A549 (cell line): ENCODE measurements around the gene AGAP5. TPM values are rescaled to one million over a fixed set of nuclear protein-coding genes. Genes with fewer than 3 reads are reported as not detected.

Source experiments
- ATAC-seq, 2 experiments: fragments of 200-7000 bp in 1 of 2; fragments of >200 bp in 1 of 2; cut with Nextera tagmentation in 1 of 2; cut with Tn5 transposase in 1 of 2; 3 replicates each; pipeline versions ENCODE4 v1.8.0 to v1.9.1; 2018 to 2020; ENCODE audit warnings: mild to moderate bottlenecking in 1 of 2, moderate library complexity in 1 of 2
- CTCF ChIA-PET: fragments of 300-600 bp; sonication (Branson Sonifier 250); formaldehyde crosslinking; extraction: SDS; loops from one replicate; lab custom pipeline; 2021; ENCODE audit warnings: antibody characterized with exemption, inconsistent platforms; lab: Yijun Ruan, JAX
- POLR2A ChIA-PET: fragments of 350-600 bp; formaldehyde crosslinking; extraction: SDS; loops from one replicate; lab custom pipeline; 2021; ENCODE audit warnings: antibody characterized with exemption, inconsistent platforms; lab: Yijun Ruan, JAX
- DNase-seq, 2 experiments: peaks; one replicate each; pipeline versions ENCODE4 v3.0.0 to v3.0.0-alpha.2; 2011 to 2016; ENCODE audit warnings: low read depth in 1 of 2, low spot score in 1 of 2
- FAIRE-seq: peaks from 2 replicates; lab custom pipeline; 2011; peaks lifted over from hg19 to GRCh38; lab: Jason Lieb, UNC
- H3K27ac ChIP-seq, 2 experiments: fragments of >200 bp; sonication (Bioruptor Twin); formaldehyde crosslinking; 3 replicates each; pipeline ENCODE4 v1.5.1; 2016 to 2017
- H3K4me1 ChIP-seq: fragments of >200 bp; sonication (Bioruptor Twin); formaldehyde crosslinking; 3 replicates; pipeline ENCODE4 v1.6.1; 2016
- H3K4me2 ChIP-seq: fragments of >200 bp; sonication (Bioruptor Twin); formaldehyde crosslinking; 3 replicates; pipeline ENCODE4 v1.6.1; 2016
- H3K4me3 ChIP-seq: fragments of >200 bp; sonication (Bioruptor Twin); formaldehyde crosslinking; 3 replicates; pipeline ENCODE4 v1.5.1; 2016
- H3K9me3 ChIP-seq: fragments of >200 bp; sonication (Bioruptor Twin); formaldehyde crosslinking; 3 replicates; pipeline ENCODE4 v1.6.1; 2016
- CEBPB ChIP-seq, 2 experiments: fragments of >200 bp in 1 of 2; sonication (Bioruptor Twin) in 1 of 2; formaldehyde crosslinking in 1 of 2; IDR thresholded peaks; 2 replicates each; pipeline ENCODE4 v1.6.1; 2012 to 2016
- CHD2 ChIP-seq: fragments of 150-350 bp; IDR thresholded peaks from 2 replicates; pipeline ENCODE4 v1.6.1; 2014; ENCODE audit warnings: low read length; ENCODE audit not compliant: partially characterized antibody
- E2F6 ChIP-seq: IDR thresholded peaks from 2 replicates; pipeline ENCODE4 v1.6.1; 2012; ENCODE audit warnings: low read depth, borderline replicate concordance
- EP300 ChIP-seq, 2 experiments: fragments of >200 bp; sonication (Bioruptor Twin); formaldehyde crosslinking; IDR thresholded peaks; 2 replicates in 1 of 2; 3 replicates in 1 of 2; pipeline ENCODE4 v1.6.1; 2016 to 2017
- FOSB ChIP-seq: fragments of 250-450 bp; sonication (Bioruptor Pico); IDR thresholded peaks from 2 replicates; pipeline ENCODE4 v1.5.0; 2020; ENCODE audit warnings: mild to moderate bottlenecking, moderate library complexity
- FOSL2 ChIP-seq, 2 experiments: fragments of 450-650 bp in 1 of 2; fragments of >200 bp in 1 of 2; sonication (Bioruptor Twin) in 1 of 2; formaldehyde crosslinking; IDR thresholded peaks; 2 replicates each; pipeline versions ENCODE4 v1.5.0 to v1.6.1; 2016 to 2020; ENCODE audit warnings: mild to moderate bottlenecking in 1 of 2, moderate library complexity in 1 of 2
- GATA3 ChIP-seq: IDR thresholded peaks from 2 replicates; pipeline ENCODE4 v1.6.1; 2012; ENCODE audit warnings: borderline replicate concordance
- HOXB13 ChIP-seq: fragments of 250-450 bp; sonication (Bioruptor Pico); IDR thresholded peaks from 2 replicates; pipeline ENCODE4 v1.5.0; 2020; ENCODE audit warnings: low read depth, mild to moderate bottlenecking, moderate library complexity
- HOXB5 ChIP-seq: fragments of 250-450 bp; sonication (Bioruptor Pico); IDR thresholded peaks from 2 replicates; pipeline ENCODE4 v1.5.0; 2020; ENCODE audit warnings: mild to moderate bottlenecking, moderate library complexity
- JUN ChIP-seq, 2 experiments: fragments of >200 bp; sonication (Bioruptor Twin); formaldehyde crosslinking; IDR thresholded peaks; 2 replicates in 1 of 2; 3 replicates in 1 of 2; pipeline ENCODE4 v1.6.1; 2016 to 2017
- KDM1A ChIP-seq: fragments of 200-600 bp; sonication (generic); IDR thresholded peaks from 2 replicates; pipeline ENCODE4 v1.6.1; 2016; ENCODE audit warnings: low read depth, mild to moderate bottlenecking
- KDM5A ChIP-seq: fragments of 200-600 bp; sonication (generic); IDR thresholded peaks from 2 replicates; pipeline ENCODE4 v1.6.1; 2016; ENCODE audit warnings: antibody characterized with exemption, mild to moderate bottlenecking
- MAX ChIP-seq: IDR thresholded peaks from 2 replicates; pipeline ENCODE4 v1.6.1; 2012
- PHF8 ChIP-seq: fragments of 200-600 bp; sonication (generic); IDR thresholded peaks from 2 replicates; pipeline ENCODE4 v1.6.1; 2016; ENCODE audit warnings: low read depth, mild to moderate bottlenecking, antibody characterized with exemption, moderate library complexity, borderline replicate concordance
- POLR2A ChIP-seq: IDR thresholded peaks from 2 replicates; pipeline ENCODE4 v1.6.1; 2012; ENCODE audit warnings: mild to moderate bottlenecking, low read length
- POLR2AphosphoS2 ChIP-seq: conservative IDR thresholded peaks from 2 replicates; pipeline ENCODE4 v1.6.1; 2012; ENCODE audit warnings: low read length, improper control_type of control experiment, inconsistent platforms
- REST ChIP-seq: fragments of 200-600 bp; sonication (generic); IDR thresholded peaks from 2 replicates; pipeline ENCODE4 v1.6.1; 2016; ENCODE audit warnings: antibody characterized with exemption, mild to moderate bottlenecking, moderate library complexity
- RFX5 ChIP-seq: fragments of 450-650 bp; IDR thresholded peaks from 2 replicates; pipeline ENCODE4 v1.7.1; 2014; ENCODE audit warnings: antibody characterized with exemption, mild to moderate bottlenecking, moderate library complexity
- RNF2 ChIP-seq: fragments of 200-600 bp; sonication (generic); IDR thresholded peaks from 2 replicates; pipeline ENCODE4 v1.6.1; 2016; ENCODE audit warnings: low read depth, mild to moderate bottlenecking, antibody characterized with exemption, moderate library complexity, borderline replicate concordance
- SMC3 ChIP-seq: fragments of >200 bp; sonication (Bioruptor Twin); formaldehyde crosslinking; IDR thresholded peaks from 3 replicates; pipeline ENCODE4 v1.6.1; 2018; ENCODE audit warnings: inconsistent platforms
- TP53 ChIP-seq: fragments of 250-450 bp; sonication (Bioruptor Pico); IDR thresholded peaks from 2 replicates; pipeline ENCODE4 v1.5.0; 2021; ENCODE audit warnings: mild to moderate bottlenecking, moderate library complexity
- WGBS: methylation state at CpG from one replicate; pipeline ENCODE4 v1.1.6; 2017; ENCODE audit errors: missing lambda C conversion rate; 5-methylcytosine and 5-hydroxymethylcytosine counted together
- polyA plus RNA-seq, 4 experiments: library from polyadenylated mRNA; depleted of rRNA in 3 of 4; stranded (reverse); fragments of >200 nt; fragmentation: RNase III in 1 of 4; extraction: RNeasy Plus Mini Kit Qiagen cat#74134 plus additional on column Dnase treatment in 1 of 4; gene quantifications; 2 replicates in 3 of 4; 3 replicates in 1 of 4; pipeline ENCODE4 v1.2.3, GENCODE V29; 2011 to 2017
- TF ChIP-seq, protein P1 (sequence below): fragments of 250-450 bp; sonication (Bioruptor Pico); IDR thresholded peaks from 2 replicates; pipeline ENCODE4 v1.5.0; 2021; ENCODE audit warnings: mild to moderate bottlenecking, moderate library complexity, borderline replicate concordance
- TF ChIP-seq, protein P2 (sequence below): fragments of >200 bp; sonication (Bioruptor Twin); formaldehyde crosslinking; IDR thresholded peaks from 3 replicates; pipeline ENCODE4 v1.6.1; 2016

AGAP5 gene
- polyA plus RNA-seq, 2 of the 4 experiments (the other 2 are of a cell fraction) = 2.5 to 4.0 TPM

- TF ChIP-seq HOXB5 (no peak), HOXB13 (CRISPR knock-in tag) (no peak), EP300 (IDR thresholded peaks at IDR 0.05) (no peak)
- TF ChIP-seq, protein P1, sequence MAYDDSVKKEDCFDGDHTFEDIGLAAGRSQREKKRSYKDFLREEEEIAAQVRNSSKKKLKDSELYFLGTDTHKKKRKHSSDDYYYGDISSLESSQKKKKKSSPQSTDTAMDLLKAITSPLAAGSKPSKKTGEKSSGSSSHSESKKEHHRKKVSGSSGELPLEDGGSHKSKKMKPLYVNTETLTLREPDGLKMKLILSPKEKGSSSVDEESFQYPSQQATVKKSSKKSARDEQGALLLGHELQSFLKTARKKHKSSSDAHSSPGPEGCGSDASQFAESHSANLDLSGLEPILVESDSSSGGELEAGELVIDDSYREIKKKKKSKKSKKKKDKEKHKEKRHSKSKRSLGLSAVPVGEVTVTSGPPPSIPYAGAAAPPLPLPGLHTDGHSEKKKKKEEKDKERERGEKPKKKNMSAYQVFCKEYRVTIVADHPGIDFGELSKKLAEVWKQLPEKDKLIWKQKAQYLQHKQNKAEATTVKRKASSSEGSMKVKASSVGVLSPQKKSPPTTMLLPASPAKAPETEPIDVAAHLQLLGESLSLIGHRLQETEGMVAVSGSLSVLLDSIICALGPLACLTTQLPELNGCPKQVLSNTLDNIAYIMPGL (CRISPR knock-in tag) = no peak
- TF ChIP-seq, all 56 proteins: peak for 0
Measured at GRCh38 chr10:73627300-73627699, 70.6 kb downstream of the AGAP5 start (continued).

- Histone ChIP-seq H3K27ac (peak overlapping the region; percentile 89 to 96), H3K4me2 (peak overlapping the region; percentile 88), H3K4me1 (peaks cover 13% of the 10 kb centered on the region), H3K4me3 (peak overlapping the region; percentile 72), H3K9me3 (no peaks in the 10 kb centered on the region)
- WGBS = 4% methylated on average over 33 of the region's 42 CpGs
- peak; percentile 98 for ATAC-seq
- peak; percentile 98 to 99 for DNase-seq
- ChIA-PET POLR2A (interaction anchor here (0.6 to 1.6 kb wide), 10 partner anchors 9 to 379 kb away, joined by 3 to 12 read pairs (median 4); partner anchors contain the start of genes DNAJC9 and PPP3CB), CTCF (interaction anchor here (1.5 to 5.1 kb wide), 3 partner anchors 19 to 97 kb away, joined by 3 to 24 read pairs (median 17); no protein-coding TSS in a partner anchor)
- peak; percentile 83 for TF ChIP-seq POLR2A
- TF ChIP-seq RFX5 = no peak
- no peak for TF ChIP-seq KDM1A
- TF ChIP-seq PHF8 = peak; percentile 79; the same call in 1 of the 2 replicates
- TF ChIP-seq GATA3 = peak; percentile 78
- no peak for TF ChIP-seq FOSB
- peak; percentile 90 for TF ChIP-seq REST
- TF ChIP-seq, protein P2, sequence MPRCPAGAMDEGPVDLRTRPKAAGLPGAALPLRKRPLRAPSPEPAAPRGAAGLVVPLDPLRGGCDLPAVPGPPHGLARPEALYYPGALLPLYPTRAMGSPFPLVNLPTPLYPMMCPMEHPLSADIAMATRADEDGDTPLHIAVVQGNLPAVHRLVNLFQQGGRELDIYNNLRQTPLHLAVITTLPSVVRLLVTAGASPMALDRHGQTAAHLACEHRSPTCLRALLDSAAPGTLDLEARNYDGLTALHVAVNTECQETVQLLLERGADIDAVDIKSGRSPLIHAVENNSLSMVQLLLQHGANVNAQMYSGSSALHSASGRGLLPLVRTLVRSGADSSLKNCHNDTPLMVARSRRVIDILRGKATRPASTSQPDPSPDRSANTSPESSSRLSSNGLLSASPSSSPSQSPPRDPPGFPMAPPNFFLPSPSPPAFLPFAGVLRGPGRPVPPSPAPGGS = peak; percentile 63; the same call in 1 of the 3 replicates
- no peak for TF ChIP-seq SMC3
- TF ChIP-seq KDM5A = peak; percentile 91
- peak; percentile 90 for TF ChIP-seq MAX
- TF ChIP-seq CEBPB (IDR thresholded peaks at IDR 0.05) = no peak
- TF ChIP-seq CHD2 = peak; percentile 94
- TF ChIP-seq POLR2AphosphoS2 = no peak
- no peak for TF ChIP-seq FOSL2 (IDR thresholded peaks at IDR 0.05)
- TF ChIP-seq FOSL2 (CRISPR knock-in tag; IDR thresholded peaks at IDR 0.05) = peak; percentile 74
- TF ChIP-seq RNF2 = no peak
- peak; percentile 77; the same call in 1 of the 2 replicates for TF ChIP-seq E2F6
- TF ChIP-seq JUN (IDR thresholded peaks at IDR 0.05) = peak; percentile 82 to 88
- TF ChIP-seq TP53 (CRISPR knock-in tag) = 0 out of 2 replicates have a peak, but pooled peaks have one; percentile 50
- no peak for FAIRE-seq
Measured at GRCh38 chr10:73625884-73626752, 71.8 kb downstream of the AGAP5 start.
